ENCODE data around the gene GAS7.

Gene GAS7

DNA sequence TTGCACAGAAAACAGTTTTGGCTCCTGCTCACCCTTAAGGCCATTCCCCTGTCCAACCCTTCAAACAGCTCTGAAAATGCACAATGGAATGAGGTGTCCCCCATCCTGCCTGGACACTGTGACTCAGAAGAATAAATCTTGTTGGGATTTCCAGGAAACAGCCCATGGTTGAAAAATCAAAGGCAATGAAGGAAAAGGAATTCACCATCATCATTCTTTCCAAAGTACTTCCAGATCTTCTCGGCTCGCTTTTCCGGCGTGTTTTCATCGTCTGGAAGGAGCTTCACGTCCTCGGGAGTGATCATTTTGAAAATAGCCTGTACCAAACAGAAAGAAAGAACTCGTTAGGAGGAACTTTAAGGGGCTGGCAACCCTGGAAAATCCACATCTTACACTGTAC, 297.6 kb downstream of the GAS7 start:
- H3K4me3 ChIP-seq (ENCODE audit: low read depth, low read length) = no peak overlapping the region
- TF ChIP-seq, protein P1, sequence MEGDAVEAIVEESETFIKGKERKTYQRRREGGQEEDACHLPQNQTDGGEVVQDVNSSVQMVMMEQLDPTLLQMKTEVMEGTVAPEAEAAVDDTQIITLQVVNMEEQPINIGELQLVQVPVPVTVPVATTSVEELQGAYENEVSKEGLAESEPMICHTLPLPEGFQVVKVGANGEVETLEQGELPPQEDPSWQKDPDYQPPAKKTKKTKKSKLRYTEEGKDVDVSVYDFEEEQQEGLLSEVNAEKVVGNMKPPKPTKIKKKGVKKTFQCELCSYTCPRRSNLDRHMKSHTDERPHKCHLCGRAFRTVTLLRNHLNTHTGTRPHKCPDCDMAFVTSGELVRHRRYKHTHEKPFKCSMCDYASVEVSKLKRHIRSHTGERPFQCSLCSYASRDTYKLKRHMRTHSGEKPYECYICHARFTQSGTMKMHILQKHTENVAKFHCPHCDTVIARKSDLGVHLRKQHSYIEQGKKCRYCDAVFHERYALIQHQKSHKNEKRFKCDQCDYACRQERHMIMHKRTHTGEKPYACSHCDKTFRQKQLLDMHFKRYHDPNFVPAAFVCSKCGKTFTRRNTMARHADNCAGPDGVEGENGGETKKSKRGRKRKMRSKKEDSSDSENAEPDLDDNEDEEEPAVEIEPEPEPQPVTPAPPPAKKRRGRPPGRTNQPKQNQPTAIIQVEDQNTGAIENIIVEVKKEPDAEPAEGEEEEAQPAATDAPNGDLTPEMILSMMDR (IDR thresholded peaks at IDR 0.05; ENCODE audit: low read depth, low read length) = no peak

DNA sequence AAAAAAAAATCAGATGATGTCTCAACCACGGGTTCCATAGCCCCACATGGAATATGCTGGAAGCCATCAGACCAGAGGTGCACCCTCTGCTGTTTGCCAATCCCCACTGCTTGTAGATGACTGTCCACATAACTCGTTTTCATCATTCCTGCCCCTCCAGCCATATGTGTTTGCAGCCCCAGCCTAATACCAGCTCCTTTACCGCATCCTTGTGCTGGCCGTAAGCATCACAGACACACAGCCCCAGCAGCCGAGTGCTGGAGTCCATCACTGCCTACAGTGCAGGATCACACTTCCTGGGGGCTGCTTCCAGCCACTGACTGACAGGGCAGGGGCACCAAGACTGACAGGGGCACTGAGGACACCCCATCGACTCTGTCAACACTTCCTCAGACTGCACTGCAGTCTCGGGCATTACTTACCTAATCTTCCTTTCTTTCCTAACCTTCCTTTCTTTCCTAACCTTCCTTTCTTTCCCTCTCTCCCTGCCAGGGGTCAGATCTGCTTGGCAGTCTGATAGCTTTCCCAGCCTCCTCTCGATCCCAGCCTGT, 298.3 kb downstream of the GAS7 start:
- TF ChIP-seq, protein P1 (IDR thresholded peaks at IDR 0.05; ENCODE audit: low read depth, low read length) = no peak
- H3K4me3 ChIP-seq (ENCODE audit: low read depth, low read length) = no peak overlapping the region

DNA sequence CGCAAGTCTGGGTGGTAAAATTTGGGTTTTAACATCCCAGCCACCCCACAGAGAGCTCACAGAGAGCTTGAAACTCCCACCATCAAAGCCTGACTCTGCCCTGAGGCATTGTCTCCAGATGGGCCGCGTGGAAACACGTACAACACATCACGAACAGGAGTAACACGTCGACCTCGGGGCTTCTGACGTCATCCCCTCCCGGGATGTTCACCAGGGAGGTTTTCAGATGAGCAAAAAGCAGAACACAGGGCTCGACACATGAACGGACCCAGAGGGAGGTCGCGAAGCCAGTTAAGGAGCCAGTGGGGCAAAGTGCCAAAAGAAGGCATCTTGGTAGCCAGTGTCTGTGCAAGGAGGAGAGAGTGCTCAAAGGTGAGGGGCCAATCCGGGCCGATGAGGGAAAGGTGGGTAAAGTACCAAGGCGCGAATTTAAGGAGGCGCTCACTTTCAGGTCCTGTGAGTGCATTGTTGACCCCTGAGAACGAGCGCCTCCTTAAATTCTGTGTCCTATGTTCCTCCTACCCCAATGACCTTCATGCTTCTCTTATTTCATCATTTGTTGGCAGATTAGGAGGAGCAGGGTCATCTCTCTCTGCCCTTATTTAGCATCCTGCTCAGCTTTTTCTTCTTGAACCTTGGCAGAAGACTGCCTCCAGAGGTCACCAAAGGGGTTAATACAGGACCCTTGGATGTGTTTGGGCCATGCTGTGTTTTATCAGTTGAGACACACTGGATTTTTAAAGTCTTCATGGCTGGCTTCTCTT, 298.9 kb downstream of the GAS7 start:
- H3K4me3 ChIP-seq (ENCODE audit: low read depth, low read length) = no peak overlapping the region
- TF ChIP-seq, protein P1 (IDR thresholded peaks at IDR 0.05; ENCODE audit: low read depth, low read length) = no peak

DNA sequence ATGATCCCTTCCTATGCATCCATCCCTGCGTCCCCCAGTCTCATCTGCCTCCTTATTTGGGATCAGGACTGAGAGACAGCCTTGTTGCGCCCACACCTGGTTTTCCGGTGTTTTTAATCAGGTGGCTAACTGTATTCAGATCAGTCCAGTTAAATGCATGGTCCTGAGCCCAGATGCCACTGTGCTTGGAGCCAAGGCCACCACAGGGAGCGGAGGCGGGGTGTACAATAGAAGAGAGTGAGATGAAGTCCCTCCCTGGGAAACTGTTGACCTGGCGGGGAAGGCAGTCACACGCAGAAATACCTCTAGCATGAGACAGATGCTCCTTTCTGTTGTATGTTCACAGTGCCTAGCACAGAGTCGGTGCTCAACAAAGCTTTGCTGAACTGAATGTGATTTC, 299.6 kb downstream of the GAS7 start:
- TF ChIP-seq, protein P1 (IDR thresholded peaks at IDR 0.05; ENCODE audit: low read depth, low read length) = no peak
- no peak overlapping the region for H3K4me3 ChIP-seq (ENCODE audit: low read depth, low read length)

DNA sequence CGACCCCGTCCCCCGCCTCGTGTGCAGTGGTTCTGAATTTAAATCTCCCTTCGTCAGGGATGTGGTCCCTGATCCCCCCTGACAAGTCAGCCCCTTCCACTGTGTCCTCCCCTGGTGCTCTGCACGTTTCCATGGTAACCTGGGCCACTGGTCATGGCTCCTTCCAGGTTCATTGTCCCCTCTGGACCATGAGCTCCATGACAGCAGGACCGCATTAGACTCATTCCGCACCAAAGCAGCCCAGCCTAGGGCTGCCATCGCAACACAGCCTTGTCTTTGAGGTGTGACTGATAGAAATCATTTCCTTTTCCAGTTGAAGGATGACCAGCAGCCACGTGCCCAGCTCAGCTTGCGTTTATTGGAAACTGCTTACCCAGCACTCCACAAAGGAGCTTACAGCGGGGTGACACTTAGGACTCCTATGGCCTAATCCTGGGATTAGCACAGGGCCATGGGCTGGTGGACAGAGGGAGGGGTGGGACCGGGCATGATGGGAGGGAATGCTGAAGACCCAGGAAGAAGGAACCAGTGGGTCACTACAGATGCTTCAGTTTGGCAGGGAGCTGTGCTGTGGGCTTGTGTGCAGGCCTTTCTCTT, 300.9 kb downstream of the GAS7 start:
- H3K4me3 ChIP-seq (ENCODE audit: low read depth, low read length) = no peak overlapping the region
- TF ChIP-seq, protein P1 (IDR thresholded peaks at IDR 0.05; ENCODE audit: low read depth, low read length) = no peak

DNA sequence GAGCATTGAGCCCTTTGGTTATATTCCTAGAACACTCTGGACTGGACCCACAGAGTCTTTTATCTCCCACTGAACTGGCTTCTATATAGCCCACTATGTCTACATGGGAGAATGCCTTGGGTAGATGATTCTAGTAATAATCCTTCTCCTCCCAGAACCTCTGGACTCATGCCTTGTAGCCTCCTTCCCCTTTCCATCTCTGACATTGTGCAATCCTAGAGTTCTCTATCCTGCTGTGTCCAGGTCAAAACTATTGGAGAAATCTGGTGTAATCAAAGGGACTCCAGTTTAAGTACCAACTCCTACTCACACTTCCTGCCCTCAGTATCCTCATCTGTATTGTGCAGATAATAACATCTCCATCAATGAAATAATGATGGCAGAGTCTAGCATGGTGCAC, 302.5 kb downstream of the GAS7 start:
- TF ChIP-seq, protein P1 (IDR thresholded peaks at IDR 0.05; ENCODE audit: low read depth, low read length) = no peak
- no peak overlapping the region for H3K4me3 ChIP-seq (ENCODE audit: low read depth, low read length)

DNA sequence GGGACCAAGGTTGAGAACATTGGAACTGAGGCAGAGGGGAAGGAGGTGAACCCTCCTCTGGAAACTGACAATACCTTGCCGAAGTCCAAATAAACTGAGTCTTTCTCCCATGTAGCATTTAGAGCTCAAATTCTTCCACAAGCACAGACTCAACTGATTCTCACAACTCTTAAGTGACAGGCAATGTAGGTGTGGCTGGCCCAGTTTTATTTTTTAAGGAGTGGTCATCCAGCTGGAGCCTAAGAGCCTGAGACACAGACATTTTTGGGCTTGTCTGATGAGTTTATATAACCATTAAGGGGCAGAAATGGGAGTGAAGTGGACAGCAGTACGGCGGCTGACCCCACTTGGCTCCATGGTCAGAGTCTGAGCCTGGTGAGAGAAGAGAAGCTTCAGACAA, 304.2 kb downstream of the GAS7 start:
- TF ChIP-seq, protein P1 (IDR thresholded peaks at IDR 0.05; ENCODE audit: low read depth, low read length) = no peak
- no peak overlapping the region for H3K4me3 ChIP-seq (ENCODE audit: low read depth, low read length)
